GM12874 (cell line): Measurements from ENCODE around the gene LHFPL6.

ENCODE experiments used
- CTCF ChIP-seq: IDR thresholded peaks from 2 replicates; pipeline ENCODE4 v1.5.1; 2011; ENCODE audit warnings: low read depth, mild to moderate bottlenecking, control low read depth, low read length, moderate library complexity; ENCODE audit not compliant: insufficient read depth

Gene LHFPL6

GRCh38 chr13:39602614-39603366 lies at the start of gene LHFPL6:
Gene LHFPL6 (minus strand): TSS chr13:39603193.
- TF ChIP-seq CTCF: no peak

DNA sequence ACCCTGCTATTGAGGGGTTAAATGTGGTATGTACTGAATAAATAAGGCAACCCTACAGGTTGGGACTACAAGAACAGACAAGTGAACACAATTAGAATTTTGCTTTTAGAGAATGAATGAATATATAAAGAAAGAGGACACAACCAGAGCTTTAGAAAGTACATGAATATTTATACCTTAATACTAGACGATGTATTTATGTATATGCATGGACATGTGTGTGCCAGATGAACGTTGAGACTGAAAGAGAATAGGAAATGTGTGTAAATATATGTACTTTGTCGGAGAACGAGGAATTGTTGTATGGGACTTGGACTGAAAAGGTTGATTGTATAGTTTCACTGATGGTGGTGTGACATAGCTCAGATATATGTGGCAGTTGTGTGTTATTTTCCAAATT lies 43.1 kb upstream of the LHFPL6 start:
- TF ChIP-seq CTCF: no peak

DNA sequence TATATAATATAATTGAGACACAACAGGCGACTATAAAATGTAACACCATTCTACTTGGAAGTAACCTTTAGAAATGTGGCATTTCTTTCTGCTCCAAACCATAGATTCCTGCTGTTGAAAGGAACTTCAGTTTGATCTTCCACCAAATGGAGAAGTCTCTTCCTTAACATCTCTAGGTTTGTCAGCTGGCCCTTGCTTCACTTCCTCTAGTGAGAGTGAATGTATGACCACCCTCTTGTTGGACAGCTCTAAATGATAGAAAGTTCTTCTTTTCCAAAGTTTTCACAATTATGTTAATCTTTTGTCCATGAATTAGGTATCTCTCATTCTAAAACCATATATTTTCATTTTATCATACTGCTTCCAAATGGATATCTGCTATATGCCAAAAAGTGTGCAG lies 38.7 kb upstream of the LHFPL6 start:
- TF ChIP-seq CTCF: no peak

GRCh38 chr13:39637890-39638289 lies 34.9 kb upstream of the LHFPL6 start:
- TF ChIP-seq CTCF: no peak

DNA sequence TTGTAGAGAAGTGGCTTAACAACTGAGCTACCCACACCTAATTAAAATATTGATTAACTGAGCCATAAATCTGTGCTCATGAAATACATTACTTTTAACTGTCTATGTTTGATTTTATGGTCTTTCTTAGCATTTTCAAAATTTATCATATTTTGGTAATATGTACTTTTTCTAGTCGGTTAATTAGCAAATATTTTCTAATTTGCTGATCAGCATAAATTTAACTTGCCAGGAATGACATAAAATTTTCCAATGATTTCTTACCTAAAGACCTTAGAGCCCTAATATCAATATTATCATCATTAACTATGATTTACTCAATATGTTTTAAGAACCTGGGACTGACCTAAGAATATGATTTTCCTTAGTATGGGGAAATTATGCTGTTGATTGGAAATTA lies 32.6 kb upstream of the LHFPL6 start:
- no peak for TF ChIP-seq CTCF

- TF ChIP-seq CTCF: no peak
Observed at GRCh38 chr13:39632994-39633393, 30.0 kb upstream of the LHFPL6 start.

DNA sequence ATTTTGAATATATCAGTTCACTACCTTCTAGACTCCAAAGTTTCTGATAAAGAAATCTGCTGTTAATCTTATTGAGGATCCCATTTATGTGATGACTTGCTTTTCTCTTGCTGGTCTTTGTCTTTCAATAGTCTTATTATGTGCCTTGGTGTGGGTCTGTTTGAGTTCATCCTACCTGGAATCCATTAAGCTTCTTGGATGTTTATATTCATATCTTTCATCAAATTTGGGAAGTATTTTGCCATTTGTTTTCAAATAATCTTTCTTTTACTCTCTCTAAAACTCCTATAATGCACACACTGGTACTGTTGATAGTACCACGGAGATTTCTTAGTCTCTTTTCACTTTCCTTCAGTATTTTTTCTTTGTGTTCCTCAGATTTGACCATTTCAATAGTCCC lies 28.3 kb upstream of the LHFPL6 start:
- TF ChIP-seq CTCF: no peak
